ENCODE data around the gene CRYBB1.

DNA sequence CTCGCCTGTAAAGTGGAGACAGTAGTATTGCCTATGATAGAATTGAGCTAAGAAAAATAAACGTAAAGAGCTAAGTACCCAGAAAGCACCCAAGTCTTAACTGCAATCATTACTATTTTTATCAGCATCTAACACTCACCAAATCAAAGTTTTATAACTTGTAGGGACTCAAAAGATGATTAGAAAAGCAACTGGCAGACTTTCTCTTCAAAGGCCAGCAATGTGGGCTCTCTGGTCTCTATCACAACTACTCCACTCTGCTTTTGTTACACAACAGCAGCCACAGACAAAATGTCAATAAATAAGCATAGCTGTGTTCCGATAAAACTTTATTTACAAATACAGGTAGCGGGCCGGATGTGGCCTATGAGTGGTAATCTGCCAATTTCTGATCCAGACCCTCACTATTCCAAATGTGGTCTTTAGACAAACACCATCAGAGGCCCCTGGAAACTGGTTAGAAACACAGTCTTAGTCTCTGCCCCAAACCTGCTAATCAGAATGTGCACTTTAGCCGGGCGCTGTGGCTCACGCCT is 36.1 kb downstream of the CRYBB1 start:
- TF ChIP-seq, protein P1, sequence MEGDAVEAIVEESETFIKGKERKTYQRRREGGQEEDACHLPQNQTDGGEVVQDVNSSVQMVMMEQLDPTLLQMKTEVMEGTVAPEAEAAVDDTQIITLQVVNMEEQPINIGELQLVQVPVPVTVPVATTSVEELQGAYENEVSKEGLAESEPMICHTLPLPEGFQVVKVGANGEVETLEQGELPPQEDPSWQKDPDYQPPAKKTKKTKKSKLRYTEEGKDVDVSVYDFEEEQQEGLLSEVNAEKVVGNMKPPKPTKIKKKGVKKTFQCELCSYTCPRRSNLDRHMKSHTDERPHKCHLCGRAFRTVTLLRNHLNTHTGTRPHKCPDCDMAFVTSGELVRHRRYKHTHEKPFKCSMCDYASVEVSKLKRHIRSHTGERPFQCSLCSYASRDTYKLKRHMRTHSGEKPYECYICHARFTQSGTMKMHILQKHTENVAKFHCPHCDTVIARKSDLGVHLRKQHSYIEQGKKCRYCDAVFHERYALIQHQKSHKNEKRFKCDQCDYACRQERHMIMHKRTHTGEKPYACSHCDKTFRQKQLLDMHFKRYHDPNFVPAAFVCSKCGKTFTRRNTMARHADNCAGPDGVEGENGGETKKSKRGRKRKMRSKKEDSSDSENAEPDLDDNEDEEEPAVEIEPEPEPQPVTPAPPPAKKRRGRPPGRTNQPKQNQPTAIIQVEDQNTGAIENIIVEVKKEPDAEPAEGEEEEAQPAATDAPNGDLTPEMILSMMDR (IDR thresholded peaks at IDR 0.05; ENCODE audit: low read length), result no peak
- TF ChIP-seq EZH2phosphoT487 (IDR thresholded peaks at IDR 0.05; ENCODE audit: low read length), result no peak
- no peak for TF ChIP-seq EZH2 (optimal IDR thresholded peaks at IDR 0.05; ENCODE audit: low read depth, low read length)

Data from MM.1S (cell line).